ENCODE results near the gene HSD17B13.

HSD17B13 gene

DNA sequence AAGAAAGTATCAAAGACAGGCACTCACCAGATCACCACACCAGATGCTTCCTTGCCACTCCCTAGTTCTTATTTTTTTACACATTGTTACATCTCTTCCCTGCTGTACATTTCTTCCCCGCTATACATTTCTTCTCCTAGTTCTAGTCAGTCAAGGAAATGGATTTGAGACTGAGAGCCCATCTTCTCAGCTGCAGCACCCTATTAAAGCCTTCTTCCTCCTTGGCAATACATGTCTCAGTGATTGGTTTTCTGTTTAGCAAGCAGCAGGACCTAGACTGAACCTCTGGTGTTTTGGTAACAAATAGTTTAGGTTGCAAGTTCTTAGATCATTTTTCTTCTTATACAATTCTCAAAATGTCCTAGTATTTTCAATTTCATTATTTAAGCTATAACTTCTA, 66.9 kb downstream of the HSD17B13 start:
- CTCF ChIA-PET: interaction anchor here (1.2 kb wide), 1 partner anchor 9 kb away, joined by 3 read pairs; no protein-coding TSS in a partner anchor
- no peak for TF ChIP-seq FOXK2 (IDR thresholded peaks at IDR 0.05)
- POLR2A ChIA-PET: no interaction called here
- no peak for DNase-seq (ENCODE audit: extremely low spot score)
